Skin epidermis (tissue), 12 donors: ENCODE results near the gene DEK.
A peak's percentile ranks its signal among the peaks of the same experiment; 100 is the strongest.
"Not testable (repeated sequence)": the region's sequence is repeated elsewhere in the genome, so short reads cannot be mapped to it uniquely, and the experiment has no call there.

Experiments used
- H3K27ac ChIP-seq, 21 experiments: fragments of 200-600 bp; sonication (generic) in 11 of 21; one replicate each; pipeline ENCODE4 v1.5.0; 2020; ENCODE audit warnings: mild to moderate bottlenecking in 3 of 21, inconsistent platforms in 2 of 21, moderate library complexity in 2 of 21
- H3K4me3 ChIP-seq, 7 experiments: fragments of 200-600 bp; sonication (generic) in 2 of 7; one replicate each; pipeline ENCODE4 v1.5.0; 2020; ENCODE audit warnings: inconsistent platforms in 2 of 7, mild to moderate bottlenecking in 2 of 7, moderate library complexity in 1 of 7

Gene DEK, protein sequence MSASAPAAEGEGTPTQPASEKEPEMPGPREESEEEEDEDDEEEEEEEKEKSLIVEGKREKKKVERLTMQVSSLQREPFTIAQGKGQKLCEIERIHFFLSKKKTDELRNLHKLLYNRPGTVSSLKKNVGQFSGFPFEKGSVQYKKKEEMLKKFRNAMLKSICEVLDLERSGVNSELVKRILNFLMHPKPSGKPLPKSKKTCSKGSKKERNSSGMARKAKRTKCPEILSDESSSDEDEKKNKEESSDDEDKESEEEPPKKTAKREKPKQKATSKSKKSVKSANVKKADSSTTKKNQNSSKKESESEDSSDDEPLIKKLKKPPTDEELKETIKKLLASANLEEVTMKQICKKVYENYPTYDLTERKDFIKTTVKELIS

DNA sequence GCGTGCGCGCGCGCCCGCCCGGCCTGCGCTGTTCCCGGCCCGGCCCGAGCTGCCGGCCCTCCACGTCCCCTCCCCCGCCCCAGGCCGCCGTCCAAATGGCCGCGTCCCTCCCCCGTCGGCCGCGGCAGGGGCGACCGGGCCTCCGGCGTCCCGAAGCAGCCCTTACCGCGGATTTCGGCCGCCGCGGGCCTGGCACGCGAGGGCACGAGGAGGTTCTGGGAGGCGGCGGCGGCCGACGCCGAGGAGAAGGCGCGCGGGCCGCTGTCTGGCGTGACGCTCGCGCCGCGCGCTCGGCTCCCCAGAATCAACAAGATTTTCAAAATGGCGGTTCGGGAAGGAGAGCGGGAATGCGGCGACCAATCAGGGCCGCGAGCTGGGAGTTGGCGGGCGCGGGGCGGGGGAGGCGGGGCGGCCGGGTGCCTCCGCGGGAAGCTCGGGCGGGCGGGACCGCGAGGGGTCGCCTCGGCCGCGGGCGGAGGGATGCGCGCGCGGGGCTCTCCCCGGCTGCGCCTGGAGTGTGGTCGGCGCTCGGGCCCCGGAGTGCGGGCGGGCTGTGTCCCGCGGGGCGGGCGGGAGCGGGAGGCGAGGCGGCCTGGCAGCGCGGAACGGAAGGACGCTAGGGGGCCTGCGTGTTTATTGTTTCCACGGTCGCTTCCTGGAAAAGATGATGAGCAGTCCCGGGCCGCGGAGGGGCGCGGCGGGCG, at the start of gene DEK:
Gene DEK (minus strand): TSS at position 312 of the 704 bp plus-strand sequence. CDS start 543 bp downstream, outside the sequence.
- peak within 1 kb of the TSS; percentile 83 to 99 (median 96) for H3K27ac ChIP-seq
- peak within 1 kb of the TSS; percentile 82 to 96 (median 88) for H3K4me3 ChIP-seq

- H3K4me3 ChIP-seq = no peak overlapping the region
- no peak overlapping the region for H3K27ac ChIP-seq
Observed at GRCh38 chr6:18312368-18312767, 48.0 kb upstream of the DEK start.

DNA sequence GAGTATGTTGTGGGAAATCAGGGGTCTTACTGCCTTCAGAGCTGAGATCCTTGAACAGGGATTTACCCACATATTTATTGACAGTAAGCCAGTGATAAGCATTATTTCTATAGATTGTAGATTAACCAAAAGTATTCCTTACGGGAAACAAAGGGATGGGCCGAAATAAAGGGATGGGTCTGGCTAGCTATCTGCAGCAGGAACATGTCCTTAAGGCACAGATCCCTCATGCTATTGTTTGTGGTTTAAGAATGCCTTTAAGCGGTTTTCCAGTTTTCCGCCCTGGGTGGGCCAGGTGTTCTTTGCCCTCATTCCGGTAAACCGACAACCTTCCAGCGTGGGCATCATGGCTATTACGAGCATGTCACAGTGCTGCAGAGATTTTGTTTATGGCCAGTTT, 45.7 kb upstream of the DEK start:
- not testable (repeated sequence) for H3K4me3 ChIP-seq, H3K27ac ChIP-seq

DNA sequence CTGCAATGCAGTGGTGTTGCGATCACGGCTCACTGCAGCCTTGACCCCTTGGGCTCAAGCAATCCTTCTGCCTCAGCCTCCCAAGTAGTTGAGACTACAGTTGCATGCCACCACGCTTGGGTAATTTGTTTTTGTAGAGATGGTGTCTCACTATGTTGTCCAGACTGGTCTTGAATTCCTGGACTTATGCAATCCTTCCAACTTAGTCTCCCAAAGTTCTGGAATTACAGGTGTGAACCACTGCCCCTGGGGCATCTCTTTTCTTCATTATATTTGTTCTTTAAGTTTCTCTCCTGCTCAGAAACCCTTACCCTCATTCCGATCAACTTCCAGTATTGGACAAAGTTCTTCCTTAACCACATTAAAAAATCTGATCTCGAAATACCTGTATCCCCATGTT, 44.7 kb upstream of the DEK start:
- Histone ChIP-seq H3K4me3 (no peak overlapping the region), H3K27ac (no peak overlapping the region)

DNA sequence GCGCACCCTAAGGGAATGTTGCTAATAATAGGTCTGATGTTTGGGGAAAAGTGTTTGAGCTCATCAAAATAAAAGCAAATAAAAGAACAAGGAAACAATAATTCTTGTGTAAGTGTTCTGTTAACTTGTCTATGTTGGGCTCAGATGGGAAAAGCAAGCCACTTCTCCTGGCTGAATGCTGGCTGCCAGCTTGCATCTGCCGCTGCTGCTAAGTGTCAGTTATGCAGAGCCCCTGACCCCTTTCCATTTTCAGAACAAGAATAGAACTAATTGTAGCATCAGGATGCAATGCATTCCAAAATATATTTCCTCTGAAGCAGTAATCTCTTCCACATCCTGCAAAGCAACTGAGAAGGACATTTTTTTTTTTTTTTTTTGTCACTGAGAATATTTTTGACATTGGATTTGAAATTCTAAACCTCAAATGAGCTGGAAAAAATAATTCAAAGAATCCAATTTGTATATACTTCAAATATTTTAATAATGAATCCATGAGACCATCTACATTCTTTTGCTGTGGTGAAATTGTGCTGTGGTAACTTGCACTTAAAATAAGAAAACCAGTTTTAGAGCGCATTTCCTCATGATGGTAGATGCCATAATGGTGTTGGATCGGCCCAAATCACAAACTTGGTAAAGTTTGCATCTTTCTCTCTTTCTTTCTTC, 43.9 kb upstream of the DEK start:
- Histone ChIP-seq H3K27ac (no peak overlapping the region), H3K4me3 (no peak overlapping the region)

DNA sequence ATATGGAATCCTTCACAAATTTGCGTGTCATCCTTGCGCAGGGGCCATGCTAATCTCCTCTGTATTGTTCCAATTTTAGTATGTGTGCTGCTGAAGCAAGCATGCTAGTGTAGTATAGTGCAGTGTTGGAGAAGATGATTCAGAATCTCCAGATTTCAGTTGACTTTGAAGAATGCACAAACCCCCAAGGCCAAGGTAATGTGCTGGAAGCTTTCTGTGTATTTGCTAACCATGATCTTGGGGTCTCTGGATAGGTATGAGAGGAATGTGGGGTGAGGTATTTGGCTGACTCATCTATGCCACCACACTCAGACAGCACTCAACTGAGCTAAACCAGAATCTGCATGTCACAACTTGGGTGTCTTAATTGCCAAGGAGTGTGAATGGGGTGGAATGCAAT, 42.6 kb upstream of the DEK start:
- Histone ChIP-seq H3K4me3 (no peak overlapping the region), H3K27ac (no peak overlapping the region)

DNA sequence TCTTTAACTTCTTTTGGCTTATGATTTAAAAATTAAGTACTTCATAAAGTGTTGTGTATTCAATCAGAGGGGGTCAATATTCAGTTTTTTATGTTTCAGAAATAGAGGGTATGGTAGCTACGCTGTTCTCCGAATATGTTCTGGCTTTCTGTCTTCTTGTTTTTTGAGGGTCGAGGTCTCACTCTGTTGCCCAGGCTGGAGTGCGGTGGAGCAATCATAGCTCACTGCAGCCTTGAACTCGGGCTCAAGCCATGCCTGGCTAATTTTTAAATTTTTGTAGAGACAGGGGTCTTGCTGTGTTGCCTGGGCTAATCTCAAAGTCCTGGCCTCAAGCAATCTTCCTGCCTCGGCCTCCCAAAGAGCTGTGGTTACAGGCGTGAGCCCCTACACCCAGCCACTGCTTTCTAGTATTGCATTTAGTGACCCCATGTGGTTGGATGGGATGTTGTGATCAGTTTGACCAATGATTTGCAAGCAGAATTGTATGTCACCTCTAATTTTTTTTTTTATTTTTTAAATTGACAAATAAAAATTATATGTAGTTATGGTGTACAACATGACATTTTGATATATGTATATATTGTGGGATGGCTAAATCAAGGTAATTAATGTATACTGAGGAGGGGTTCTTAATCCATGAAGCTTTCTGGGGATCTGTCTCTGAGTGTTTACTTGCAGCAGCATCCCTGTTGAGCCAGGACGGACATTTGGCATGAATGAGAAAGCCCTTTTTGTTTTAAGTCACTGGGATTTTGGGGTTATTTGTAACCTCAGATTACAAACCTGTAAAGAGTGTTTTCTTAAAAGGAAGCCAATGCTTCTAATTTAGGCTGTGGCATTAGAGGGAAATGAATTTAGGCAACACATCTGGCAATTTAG, 38.5 kb upstream of the DEK start:
- H3K27ac ChIP-seq = no peak overlapping the region
- no peak overlapping the region for H3K4me3 ChIP-seq

DNA sequence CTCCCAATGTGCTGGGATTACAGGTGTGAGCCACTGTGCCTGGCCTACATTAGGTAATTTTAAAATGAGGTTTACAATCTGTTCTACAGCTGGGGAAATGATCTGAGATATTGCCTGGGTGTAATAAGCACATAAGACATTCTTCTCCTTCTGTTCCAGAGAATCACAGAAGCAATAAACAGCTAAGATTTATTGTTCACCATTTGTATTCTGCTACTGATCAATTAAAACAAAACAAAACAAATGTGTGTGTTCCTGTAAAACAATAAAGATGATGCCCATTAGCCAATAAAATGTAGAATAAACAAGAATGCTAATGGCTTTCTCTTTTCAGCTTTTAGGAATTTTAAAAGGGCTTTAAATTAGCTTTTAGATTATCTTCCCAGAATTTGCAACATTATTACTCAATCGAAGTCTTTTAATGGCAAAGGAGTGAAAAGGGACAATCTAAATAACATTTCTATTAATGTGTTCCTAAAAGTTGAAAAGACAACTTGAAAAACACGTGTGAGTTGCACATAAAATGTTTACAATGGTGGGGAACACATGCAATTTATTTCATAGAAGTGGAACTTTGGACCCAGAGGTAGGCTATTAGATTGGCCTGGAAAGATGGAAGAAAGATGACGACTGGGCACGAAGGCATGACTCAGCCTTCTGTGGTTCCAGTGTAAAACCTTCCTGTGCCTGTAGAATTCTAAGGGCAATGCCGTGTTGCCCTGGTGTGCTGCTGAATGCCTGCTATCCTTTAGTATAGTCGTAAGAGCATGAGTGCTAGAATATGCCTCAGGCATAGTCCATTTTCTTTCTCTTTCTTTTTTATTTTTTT, 29.0 kb upstream of the DEK start:
- H3K4me3 ChIP-seq = no peak overlapping the region
- H3K27ac ChIP-seq = no peak overlapping the region

DNA sequence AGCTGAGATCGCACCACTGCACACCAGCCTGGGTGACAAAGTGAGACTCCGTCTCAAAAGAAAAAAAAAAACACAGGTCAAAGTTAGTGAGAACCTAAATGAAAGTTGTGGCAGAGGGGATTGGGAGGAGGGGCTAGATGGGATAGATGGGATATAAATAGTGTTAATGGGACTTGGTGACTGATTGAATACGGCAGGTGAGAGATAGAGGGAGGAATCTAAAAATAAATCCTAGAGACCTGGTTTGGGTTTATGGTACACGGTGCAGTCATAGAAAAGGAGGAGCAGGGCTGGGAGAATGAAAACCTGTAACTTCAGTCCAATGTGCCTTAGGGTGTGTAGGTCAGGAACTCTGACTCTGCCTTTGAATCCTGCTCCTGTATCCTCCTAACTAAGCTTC, 25.0 kb upstream of the DEK start:
- no peak overlapping the region for H3K4me3 ChIP-seq

GRCh38 chr6:18284261-18284660, 19.9 kb upstream of the DEK start:
- H3K4me3 ChIP-seq = no peak overlapping the region
- no peak overlapping the region for H3K27ac ChIP-seq

More for the DNA sequence above, 25.0 kb upstream of the DEK start:
- no peak overlapping the region for H3K27ac ChIP-seq

DNA sequence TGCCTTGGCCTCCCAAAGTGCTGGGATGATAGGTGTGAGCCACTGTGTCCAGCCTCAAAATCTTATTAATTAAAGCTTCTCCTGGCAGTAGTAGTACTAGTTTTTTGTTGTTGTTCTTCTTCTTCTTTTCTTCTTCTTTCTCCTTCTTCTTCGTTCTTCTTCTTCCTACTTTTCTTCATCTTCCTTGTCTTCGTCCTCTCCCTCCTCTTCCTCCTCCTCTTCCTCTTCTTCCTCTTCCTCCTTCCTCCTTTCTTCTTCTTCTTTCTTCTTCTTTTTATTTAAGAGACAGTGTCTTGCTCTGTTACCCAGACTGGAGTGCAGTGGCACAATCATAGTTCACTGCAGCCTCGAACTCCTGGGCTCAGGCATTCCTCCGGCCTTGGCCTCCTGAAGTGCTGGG, 17.2 kb upstream of the DEK start:
- no peak overlapping the region for H3K4me3 ChIP-seq
- no peak overlapping the region for H3K27ac ChIP-seq

DNA sequence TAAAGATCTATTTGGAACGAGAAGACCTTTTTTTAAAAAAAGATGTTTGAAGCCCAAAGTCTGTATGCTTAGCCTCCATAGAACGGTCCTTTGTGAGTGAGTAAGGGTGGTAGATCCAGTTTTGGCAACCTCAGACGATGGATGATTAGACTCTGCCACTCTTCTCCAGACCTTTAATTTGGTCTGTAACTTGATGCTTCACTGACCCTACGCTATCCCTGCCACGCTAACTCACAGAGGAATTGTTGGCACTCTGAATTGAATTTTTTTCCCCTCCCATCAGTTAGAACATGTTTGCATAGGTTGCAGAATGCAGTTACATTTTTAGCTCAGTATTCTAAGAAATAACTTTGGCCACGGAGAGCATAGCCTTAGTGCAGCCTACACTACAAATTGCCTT, 15.8 kb upstream of the DEK start:
- H3K27ac ChIP-seq = no peak overlapping the region
- no peak overlapping the region for H3K4me3 ChIP-seq

DNA sequence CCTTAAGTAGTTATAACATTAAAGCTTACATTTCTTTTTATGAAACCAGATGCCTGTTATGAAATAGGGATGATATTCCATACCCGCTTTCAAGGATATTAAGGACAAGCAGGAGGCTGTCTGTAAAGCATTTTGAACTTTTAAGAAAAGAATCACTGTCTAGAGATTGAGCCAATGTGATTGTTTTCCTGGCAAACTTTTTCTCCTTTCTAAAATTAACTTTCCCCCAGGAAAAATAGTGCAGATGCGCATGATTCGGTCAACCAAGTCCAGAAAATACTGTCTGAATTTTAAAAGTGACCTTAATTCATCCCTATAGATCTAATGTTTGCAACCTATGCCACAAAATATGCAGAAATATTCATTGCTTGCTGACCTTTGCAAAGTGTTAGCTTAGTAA, 15.1 kb upstream of the DEK start:
- H3K4me3 ChIP-seq = no peak overlapping the region
- no peak overlapping the region for H3K27ac ChIP-seq

- Histone ChIP-seq H3K4me3 (peak overlapping the region; percentile 13 to 50 (median 32)), H3K27ac (peak overlapping the region in 3 of 21 experiments; percentile 7 to 74 (median 10))
Observed at GRCh38 chr6:18277237-18278006, 13.1 kb upstream of the DEK start.

DNA sequence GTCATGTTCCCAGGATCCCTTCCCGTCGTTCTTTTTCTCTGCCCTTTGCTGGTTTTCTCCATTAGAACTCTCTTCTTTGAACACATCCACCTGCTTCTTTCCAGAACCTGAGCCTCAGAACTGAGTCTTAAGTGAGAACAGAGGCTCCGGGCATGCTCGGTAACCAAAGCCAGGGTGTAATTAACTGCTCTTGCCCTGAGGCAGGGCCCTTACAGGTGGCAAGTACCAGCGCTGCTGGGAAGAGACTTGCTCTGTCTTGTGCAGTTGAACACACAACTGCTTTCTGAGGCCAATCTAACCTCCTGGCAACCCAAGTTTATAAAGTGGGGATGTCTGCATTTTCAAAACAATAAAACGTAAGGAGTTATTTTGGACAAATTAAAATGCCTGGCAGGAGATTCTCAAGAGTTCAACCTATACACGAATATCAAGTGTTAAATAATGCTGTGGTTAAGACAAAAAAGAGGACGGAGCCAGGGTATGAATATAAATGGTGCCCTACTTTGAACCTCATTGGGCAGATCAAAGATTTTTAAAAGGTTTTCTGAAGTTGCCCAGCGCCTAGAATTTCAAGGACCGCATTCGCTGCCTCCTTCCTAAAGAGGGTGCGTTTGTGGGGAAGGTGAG, 12.4 kb upstream of the DEK start:
- Histone ChIP-seq H3K27ac (peak overlapping the region in 1 of 21 experiments; percentile 74), H3K4me3 (peak overlapping the region; percentile 13 to 50 (median 32))

DNA sequence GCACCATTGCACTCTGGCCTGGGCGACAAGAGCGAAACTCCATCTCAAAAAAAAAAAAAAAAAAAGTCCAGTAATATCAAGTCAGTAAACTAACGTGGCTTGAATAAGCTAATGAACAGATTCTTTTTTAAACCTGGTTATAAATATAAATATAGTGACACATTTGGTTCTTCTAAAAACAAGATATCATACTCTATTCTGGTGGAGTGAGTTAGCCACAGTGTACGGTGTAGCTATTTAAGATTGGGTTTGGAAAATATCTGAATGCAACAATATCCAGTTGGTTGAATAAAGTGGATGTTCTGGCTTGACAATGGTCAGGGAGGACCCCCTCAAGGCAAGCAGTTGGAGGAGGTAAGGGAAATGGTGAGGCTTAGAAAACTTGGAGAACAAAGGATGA, 5.9 kb upstream of the DEK start:
- H3K4me3 ChIP-seq = no peak overlapping the region
- no peak overlapping the region for H3K27ac ChIP-seq

GRCh38 chr6:18269717-18270116, 5.4 kb upstream of the DEK start:
- Histone ChIP-seq H3K27ac (no peak overlapping the region), H3K4me3 (no peak overlapping the region)

GRCh38 chr6:18269253-18269652, 4.9 kb upstream of the DEK start:
- H3K27ac ChIP-seq = no peak overlapping the region

More at GRCh38 chr6:18269253-18269652, 4.9 kb upstream of the DEK start:
- H3K4me3 ChIP-seq = no peak overlapping the region
